GM21381 (cell line): ENCODE data around the gene SULT1A3.
"Not testable (repeated sequence)": the region's sequence is repeated elsewhere in the genome, so short reads cannot be mapped to it uniquely, and the experiment has no call there.

Experiments used
- ATAC-seq: cut with Tn5 transposase; IDR thresholded peaks from one replicate; pipeline ENCODE4 v1.9.1; 2021; ENCODE audit warnings: mild to moderate bottlenecking, moderate library complexity; ENCODE audit not compliant: unreplicated experiment

Gene SULT1A3

GRCh38 chr16:30186782-30187555, 12.1 kb upstream of the SULT1A3 start:
- ATAC-seq, result no peak

DNA sequence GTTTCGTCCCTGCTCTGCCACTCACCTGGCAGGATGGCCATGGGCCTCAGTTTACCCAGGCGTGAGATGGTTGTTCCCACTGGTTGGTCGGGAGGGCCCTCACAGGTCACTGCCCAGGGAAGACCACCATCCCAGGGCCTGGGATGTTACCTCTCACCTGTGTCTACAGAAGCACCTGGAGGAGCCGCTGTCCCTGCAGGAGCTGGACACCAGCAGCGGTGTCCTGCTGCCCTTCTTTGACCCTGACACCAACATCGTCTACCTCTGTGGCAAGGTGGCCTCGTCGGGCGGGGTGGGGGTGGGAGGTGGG, 11.5 kb upstream of the SULT1A3 start:
- no peak for ATAC-seq

GRCh38 chr16:30187971-30188561, 11.0 kb upstream of the SULT1A3 start:
- no peak for ATAC-seq

DNA sequence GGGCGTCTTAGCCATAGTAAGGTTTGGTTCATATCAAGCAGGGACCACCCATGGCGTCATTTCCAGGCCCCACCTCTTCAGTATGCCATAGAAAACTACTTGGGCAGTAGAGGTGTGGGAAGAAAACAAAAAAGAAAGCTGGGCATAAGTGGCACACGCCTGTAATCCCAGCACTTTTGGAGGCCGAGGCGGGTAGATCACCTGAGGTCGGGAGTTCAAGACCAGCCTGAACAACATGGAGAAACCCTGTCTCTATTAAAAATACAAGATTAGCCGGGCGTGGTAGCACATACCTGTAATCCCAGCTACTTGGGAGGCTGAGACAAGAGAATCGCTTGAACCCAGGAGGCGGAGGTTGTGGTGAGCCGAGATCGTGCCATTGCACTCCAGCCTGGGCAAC, 7.9 kb upstream of the SULT1A3 start:
- ATAC-seq, result not testable (repeated sequence)

GRCh38 chr16:30193098-30193497, 6.0 kb upstream of the SULT1A3 start:
- ATAC-seq, result peak; percentile 12

DNA sequence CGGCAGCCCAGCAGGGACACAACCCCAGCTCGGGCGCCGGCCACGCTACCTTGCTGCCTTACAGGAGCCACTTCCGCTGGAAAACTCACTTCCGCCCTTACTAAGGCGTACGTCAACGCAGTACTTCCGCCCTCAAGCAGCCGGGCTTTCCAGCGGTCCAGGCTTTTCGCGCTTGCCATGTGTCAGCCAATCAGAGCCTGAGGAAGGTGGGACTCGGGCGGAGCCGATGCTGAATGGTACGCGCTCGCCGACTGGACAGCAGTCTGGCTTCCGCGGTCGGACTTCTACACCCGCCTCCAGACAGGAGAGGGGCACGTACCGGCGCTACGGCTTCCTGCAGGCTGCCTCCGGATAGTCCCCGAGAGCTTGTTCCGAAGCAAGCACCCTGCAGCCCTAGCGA, 5.4 kb upstream of the SULT1A3 start, which contains the start of the genes BOLA2B and SLX1A:
Gene BOLA2B, minus strand, starts transcription at position 52 of the 400 bp plus-strand sequence. CDS start 71 bp downstream, outside the sequence.
Gene SLX1A, plus strand, starts transcription at position 261 of the 400 bp plus-strand sequence. CDS start 210 bp downstream, outside the sequence.
- peak; percentile 82 for ATAC-seq

- peak; percentile 56 for ATAC-seq
Observed at GRCh38 chr16:30194172-30194925, 4.7 kb upstream of the SULT1A3 start.

DNA sequence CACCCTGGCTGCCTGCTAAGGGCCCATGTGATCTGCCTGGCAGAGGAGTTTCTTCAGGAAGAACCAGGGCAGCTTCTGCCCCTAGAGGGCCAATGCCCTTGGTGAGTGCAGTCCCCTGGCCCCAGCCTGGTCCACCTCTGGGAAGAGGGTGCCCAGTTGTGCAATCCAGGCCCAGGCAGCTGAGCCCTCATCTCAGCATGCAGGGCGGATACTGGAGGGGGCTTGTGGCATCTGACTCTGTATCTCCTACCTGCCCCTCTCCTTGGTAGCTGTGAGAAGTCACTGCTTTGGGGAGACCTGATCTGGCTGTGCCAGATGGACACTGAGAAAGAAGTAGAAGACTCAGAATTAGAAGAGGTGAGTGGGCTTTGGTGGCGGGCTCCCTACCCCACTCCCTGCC, 2.1 kb upstream of the SULT1A3 start:
- ATAC-seq, result not testable (repeated sequence)

DNA sequence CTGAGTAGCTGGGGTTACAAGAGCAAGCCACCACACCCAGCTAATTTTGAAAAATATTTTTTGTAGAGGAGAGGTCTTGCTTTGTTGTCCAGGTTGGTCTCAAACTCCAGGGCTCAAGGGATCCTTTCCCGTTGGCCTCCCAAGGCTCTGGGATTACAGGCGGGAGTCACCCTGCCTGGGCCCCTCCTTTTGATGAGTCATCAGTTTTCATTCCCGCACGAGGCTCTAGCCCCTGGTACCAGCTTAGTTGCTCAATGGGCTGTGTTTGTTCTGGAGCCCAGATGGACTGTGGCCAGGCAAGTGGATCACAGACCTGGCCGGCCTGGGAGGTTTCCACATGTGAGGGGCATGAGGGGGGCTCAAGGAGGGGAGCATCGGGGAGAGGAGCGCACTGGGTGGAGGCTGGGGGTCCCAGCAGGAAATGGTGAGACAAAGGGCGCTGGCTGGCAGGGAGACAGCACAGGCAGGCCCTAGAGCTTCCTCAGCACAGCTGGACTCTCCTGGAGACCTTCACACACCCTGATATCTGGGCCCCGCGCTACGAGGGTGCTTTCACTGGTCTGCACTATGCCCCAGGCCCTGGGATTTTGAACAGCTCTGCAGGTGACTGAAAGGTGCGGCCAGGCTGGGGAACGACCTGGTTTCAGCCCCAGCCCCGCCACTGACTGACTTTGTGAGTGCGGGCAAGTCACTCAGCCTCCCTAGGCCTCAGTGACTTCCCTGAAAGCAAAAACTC, 721 bp downstream of the SULT1A3 start:
- not testable (repeated sequence) for ATAC-seq

DNA sequence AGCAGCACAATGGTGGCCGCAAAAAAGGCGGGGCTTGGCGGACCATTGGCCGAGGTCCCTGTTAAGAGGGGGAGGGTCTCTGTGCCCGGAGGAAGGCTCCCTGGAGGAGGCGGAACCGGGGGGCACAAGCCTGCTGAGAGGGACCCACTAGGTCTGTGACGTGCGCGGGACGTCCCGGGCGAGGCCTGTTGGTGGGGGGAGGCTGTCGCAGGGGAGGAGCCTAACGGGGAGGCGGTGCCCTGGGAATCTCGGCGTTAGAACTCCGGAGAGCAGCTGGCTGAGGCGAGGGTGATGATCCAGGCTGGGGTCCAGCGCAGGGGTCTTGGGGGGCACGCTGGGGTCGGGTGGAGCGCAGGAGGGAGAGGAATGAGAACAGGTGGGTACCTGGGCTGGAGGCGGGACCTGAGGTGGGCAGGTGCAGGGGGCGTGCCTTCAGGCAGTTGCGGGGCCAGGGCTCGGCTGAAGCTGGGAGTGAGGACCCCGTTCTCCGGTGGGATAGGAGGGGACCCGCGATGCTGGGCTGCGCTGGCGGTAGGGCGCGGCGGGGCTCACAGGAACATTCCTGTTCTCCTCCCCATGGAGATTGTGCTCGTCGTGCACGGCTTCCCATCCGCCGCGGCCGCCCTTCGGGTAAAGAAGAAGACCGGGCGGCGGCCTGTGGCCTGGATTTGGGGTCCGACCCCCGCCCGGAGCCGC, 6.6 kb downstream of the SULT1A3 start:
- not testable (repeated sequence) for ATAC-seq

DNA sequence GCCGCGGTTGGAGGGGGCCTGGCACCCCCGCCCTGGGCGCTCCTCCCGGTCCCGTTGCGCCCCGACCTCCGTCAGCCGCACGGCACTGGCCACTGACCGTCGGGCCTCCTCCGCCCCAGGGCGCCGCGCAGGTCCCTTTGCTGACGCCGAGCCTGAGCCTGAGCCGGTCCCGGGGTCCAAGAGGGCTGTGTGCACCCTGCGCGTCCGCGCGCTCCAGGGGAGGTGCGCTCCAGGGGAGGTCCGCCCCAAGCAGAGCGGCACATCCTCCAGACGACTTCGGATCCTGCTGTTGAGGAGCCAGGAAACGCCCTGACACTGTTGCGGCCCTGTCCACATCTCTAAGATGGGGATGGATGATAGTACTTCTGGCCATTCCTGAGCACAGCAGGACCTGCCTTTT, 7.2 kb downstream of the SULT1A3 start:
- ATAC-seq, result not testable (repeated sequence)

DNA sequence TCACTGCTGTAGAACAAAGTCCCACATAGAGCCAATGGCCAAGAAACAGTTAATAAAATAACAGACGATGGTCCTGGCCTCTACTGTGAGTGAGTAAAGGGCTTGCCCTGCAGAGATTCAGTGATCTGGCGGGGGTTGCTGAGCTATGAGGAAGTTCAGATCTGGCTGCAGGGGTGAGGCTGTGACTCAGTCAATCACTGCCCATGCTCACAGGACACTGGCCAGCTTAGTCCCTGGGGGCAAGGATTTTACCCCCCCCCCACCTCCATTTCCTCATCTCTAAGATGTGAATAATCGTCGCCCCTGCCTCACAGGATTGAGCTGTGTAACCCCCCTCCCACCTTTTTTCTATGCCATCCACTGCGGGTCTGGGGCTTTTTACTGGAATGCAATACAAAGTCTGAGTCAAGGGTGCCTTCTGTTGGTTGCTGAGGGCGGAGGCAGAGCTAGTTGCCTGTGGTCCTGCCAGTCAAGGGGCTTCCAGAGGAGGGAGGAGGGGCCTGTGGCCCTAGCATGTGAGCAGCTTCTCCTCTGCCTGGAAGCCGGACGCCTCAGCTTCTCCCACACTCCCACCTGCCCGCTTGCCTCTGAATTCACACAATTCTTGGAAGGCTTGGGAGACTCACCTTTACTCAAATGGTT, 8.1 kb downstream of the SULT1A3 start:
- not testable (repeated sequence) for ATAC-seq

DNA sequence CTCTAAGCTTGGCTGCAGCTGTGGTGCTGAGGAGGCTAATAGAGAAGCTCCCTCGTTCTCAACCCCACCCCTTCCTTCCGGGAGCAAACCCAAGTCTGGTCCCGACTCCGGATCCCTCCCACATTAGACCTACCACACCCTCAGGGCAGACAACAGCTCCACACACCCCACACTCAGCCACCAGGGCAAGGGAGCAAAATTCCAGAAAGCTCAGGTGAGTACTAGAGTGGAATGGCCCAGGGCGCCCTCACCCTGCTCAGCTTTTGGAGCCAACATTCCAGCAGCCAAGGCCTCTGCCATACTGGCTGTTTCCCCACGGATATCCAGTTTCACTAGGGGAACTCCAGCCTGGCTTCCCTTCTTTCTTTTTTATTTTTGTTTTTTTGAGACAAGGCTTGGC, 10.0 kb downstream of the SULT1A3 start:
- ATAC-seq, result not testable (repeated sequence)

DNA sequence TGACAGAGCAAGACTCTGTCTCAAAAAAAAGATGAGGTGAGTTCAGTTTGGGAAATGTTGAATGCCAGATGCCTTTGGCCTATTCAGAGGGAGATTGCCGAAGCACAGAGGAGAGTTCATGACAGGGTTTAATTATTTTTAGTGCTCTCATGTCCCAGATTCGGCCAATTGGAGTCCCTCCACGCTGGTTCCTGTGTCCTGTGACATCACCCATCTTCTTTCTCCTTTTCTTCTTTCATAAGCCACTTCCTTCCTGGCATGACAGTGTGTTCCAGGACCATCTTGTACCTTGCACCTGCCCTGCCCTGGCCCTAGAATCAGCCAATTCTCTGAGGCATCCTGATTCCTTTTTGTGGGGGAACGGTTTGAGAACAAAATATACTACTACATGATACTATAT, 12.4 kb downstream of the SULT1A3 start:
- not testable (repeated sequence) for ATAC-seq

GRCh38 chr16:30217082-30217481, 18.0 kb downstream of the SULT1A3 start:
- ATAC-seq, result not testable (repeated sequence)

- not testable (repeated sequence) for ATAC-seq
Observed at GRCh38 chr16:30248379-30248778, 49.3 kb downstream of the SULT1A3 start, which contains the start of gene NPIPB13. TSS of gene NPIPB13 (minus strand) at chr16:30248479. CDS start at chr16:30245573, 2,906 bp downstream.
